ENCODE measurements around the gene GRM4. TPM values are rescaled to one million over a fixed set of nuclear protein-coding genes. Genes with fewer than 3 reads are reported as not detected.

The GRM4 gene
- total RNA-seq, 1 donor from 2014 or later: not detected

DNA sequence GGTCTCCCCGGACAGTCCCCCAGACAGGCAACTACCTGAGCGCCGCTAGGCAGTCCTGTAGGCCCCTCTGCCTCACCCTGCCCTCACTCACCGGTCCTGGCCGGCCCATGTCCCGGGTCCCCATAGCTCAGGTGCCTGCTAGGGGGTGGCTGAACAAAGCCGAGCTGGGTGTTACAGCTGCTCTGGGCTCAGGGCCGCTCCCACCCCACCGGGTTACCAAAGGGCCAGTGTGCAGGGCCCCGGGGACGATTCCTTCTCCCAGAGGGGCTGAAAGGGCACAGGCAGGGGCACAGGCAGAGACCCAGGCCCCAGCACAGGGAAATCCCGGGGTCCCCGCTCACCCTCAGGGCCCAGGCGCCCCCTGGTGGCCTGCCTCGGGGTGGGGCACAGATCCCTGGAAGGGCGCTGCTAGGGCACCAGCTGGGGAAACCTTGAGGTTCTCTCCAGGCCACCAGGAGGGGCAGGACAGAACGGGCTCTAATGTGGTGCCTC lies 118.4 kb downstream of the GRM4 start:
- H3K36me3 ChIP-seq (ENCODE audit: control insufficient read depth, insufficient read depth, low read length): no peaks in the 10 kb centered on the region
- H3K27me3 ChIP-seq (ENCODE audit: control insufficient read depth, insufficient read depth, low read length): no peaks in the 10 kb centered on the region
- FAIRE-seq (no peak), DNase-seq (ENCODE audit: low read depth) (peak; percentile 3)
- H3K4me3 ChIP-seq (ENCODE audit: low read depth, low read length): no peak overlapping the region
- TF ChIP-seq, protein P1, sequence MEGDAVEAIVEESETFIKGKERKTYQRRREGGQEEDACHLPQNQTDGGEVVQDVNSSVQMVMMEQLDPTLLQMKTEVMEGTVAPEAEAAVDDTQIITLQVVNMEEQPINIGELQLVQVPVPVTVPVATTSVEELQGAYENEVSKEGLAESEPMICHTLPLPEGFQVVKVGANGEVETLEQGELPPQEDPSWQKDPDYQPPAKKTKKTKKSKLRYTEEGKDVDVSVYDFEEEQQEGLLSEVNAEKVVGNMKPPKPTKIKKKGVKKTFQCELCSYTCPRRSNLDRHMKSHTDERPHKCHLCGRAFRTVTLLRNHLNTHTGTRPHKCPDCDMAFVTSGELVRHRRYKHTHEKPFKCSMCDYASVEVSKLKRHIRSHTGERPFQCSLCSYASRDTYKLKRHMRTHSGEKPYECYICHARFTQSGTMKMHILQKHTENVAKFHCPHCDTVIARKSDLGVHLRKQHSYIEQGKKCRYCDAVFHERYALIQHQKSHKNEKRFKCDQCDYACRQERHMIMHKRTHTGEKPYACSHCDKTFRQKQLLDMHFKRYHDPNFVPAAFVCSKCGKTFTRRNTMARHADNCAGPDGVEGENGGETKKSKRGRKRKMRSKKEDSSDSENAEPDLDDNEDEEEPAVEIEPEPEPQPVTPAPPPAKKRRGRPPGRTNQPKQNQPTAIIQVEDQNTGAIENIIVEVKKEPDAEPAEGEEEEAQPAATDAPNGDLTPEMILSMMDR (IDR thresholded peaks at IDR 0.05; ENCODE audit: insufficient read depth, low read length, severe bottlenecking): peak; percentile 82

DNA sequence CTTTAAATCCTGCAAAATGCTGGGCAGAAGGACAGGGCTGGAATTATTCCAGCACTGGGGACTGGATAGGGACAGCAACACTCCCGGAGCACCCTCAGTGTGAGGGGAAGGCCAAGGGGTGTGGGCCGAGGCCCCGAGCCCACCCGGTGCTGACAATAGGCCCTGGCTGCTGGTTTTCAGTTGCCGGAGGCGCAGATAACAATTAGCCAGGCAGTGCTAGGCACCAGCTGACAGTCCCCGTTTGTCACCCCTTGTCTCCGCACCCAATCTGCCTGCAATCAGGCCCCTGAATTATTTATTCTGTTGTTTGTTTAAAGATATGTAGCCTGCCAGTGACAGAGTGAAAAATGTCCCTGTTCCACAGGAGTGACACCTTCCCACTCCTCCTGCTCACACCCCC lies 120.0 kb downstream of the GRM4 start:
- TF ChIP-seq, protein P1 (IDR thresholded peaks at IDR 0.05; ENCODE audit: insufficient read depth, low read length, severe bottlenecking): no peak
- H3K36me3 ChIP-seq (ENCODE audit: control insufficient read depth, insufficient read depth, low read length): no peaks in the 10 kb centered on the region
- DNase-seq (ENCODE audit: low read depth) (no peak), FAIRE-seq (no peak)
- H3K27me3 ChIP-seq (ENCODE audit: control insufficient read depth, insufficient read depth, low read length): peaks cover 3% of the 10 kb centered on the region
- H3K4me3 ChIP-seq (ENCODE audit: low read depth, low read length): no peak overlapping the region

DNA sequence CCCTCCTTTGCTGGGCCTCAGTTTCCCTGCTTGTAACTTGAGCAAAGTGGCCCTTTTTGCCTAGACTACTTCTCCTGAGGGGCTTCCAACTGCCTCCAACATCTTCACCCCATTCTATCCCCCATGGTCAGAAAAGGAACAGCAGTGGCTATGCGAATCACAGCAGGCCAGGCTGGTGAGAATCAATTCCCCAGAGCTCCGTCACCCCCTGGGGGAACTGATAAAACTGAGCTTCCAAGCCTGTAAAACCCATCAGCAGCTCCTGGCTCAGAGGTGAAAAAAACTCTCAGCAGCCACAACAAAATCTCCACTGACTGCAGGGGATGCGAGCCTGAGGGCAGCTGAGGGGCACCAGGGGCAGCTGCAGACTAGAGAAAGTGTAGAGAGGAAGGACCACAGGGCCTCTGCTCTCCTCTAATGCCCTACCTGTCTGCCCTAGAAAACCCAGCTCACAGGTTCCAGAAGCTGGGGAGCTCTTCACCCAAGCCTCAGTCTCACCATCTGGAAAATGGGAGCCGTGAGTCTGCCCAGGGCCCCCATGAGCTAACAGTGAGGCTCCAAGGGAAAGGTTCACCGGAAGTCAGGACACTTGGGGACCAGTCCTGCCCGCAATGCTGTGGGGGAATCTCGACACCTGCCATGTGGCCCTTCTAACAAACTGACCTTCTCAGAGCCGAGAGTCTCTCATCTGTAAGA lies 120.6 kb downstream of the GRM4 start:
- FAIRE-seq: no peak
- no peaks in the 10 kb centered on the region for H3K36me3 ChIP-seq (ENCODE audit: control insufficient read depth, insufficient read depth, low read length)
- TF ChIP-seq, protein P1 (IDR thresholded peaks at IDR 0.05; ENCODE audit: insufficient read depth, low read length, severe bottlenecking): no peak
- no peak for DNase-seq (ENCODE audit: low read depth)
- H3K27me3 ChIP-seq (ENCODE audit: control insufficient read depth, insufficient read depth, low read length): peaks cover 3% of the 10 kb centered on the region
- H3K4me3 ChIP-seq (ENCODE audit: low read depth, low read length): no peak overlapping the region

DNA sequence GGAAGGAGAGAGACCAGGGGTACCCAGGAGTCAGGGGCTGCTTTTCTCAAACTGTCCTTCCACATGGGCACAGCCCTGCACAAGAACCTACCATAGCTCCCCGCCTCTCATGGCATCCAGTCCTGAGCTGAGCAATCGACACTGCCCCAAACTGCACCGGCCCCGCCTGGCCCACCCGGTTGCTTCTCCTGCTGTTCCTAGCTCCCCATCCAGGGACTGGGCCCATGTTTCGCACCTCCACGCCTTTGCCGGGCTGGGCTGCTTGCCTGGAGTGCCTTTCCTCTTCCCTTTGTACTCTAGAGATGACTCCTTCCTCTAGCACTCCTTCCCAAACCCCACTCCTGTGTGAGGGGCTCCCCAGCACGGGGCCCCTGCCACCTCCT lies 123.0 kb downstream of the GRM4 start:
- peaks cover 3% of the 10 kb centered on the region for H3K27me3 ChIP-seq (ENCODE audit: control insufficient read depth, insufficient read depth, low read length)
- H3K4me3 ChIP-seq (ENCODE audit: low read depth, low read length): no peak overlapping the region
- DNase-seq (ENCODE audit: low read depth) (no peak), FAIRE-seq (no peak)
- no peaks in the 10 kb centered on the region for H3K36me3 ChIP-seq (ENCODE audit: control insufficient read depth, insufficient read depth, low read length)
- TF ChIP-seq, protein P1 (IDR thresholded peaks at IDR 0.05; ENCODE audit: insufficient read depth, low read length, severe bottlenecking): no peak

DNA sequence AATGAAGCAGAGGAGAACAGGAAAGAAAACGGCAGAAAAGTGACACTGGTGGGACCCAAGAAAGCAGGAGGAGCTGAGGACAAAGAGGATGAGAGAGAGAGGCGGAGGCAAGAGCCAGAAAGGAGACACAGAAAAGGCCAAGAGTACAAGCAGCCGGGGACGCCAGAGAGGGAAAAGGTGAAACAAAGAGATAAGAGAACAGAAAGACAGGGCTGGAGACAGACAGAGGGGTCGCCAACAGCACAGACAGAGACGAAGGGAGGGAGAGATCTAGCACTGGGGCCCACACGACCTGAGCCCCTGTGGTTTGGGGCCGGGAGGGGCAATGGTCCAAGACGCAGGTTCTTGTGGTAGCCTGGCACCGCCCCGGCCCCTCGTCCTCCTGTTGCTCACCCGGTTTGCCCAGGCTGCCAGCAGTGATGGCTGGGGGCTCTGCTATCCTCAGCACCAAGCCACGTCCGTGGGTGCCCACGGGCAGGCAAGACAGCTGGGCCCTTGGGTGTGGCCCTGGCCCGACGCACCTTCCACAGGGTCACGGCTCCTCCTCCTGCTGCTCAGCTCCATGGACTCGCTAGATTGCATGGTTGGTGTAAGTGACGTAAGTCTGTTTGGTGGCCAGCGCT lies 123.5 kb downstream of the GRM4 start:
- no peak for FAIRE-seq

More for the DNA sequence above, 123.5 kb downstream of the GRM4 start:
- TF ChIP-seq, protein P1 (IDR thresholded peaks at IDR 0.05; ENCODE audit: insufficient read depth, low read length, severe bottlenecking): no peak
- Histone ChIP-seq H3K27me3 (ENCODE audit: control insufficient read depth, insufficient read depth, low read length) (peaks cover 3% of the 10 kb centered on the region), H3K36me3 (ENCODE audit: control insufficient read depth, insufficient read depth, low read length) (no peaks in the 10 kb centered on the region), H3K4me3 (ENCODE audit: low read depth, low read length) (no peak overlapping the region)
- DNase-seq (ENCODE audit: low read depth): no peak
